Neural progenitor cell (in vitro differentiated cells): Measurements from ENCODE around the gene ADGRV1.
"Not testable (repeated sequence)": the region's sequence is repeated elsewhere in the genome, so short reads cannot be mapped to it uniquely, and the experiment has no call there.

Experiments
- CTCF ChIP-seq: fragments of 200-600 bp; sonication (generic); IDR thresholded peaks from 2 replicates; pipeline ENCODE4 v1.5.1; 2017; ENCODE audit warnings: antibody characterized with exemption, mild to moderate bottlenecking
- EZH2 ChIP-seq: fragments of 200-600 bp; sonication (generic); IDR thresholded peaks from 2 replicates; pipeline ENCODE4 v1.6.1; 2017; ENCODE audit warnings: antibody characterized with exemption, mild to moderate bottlenecking, moderate library complexity
- EZH2phosphoT487 ChIP-seq: fragments of 200-600 bp; sonication (generic); IDR thresholded peaks from 2 replicates; pipeline ENCODE4 v1.6.1; 2017; ENCODE audit warnings: antibody characterized with exemption

- TF ChIP-seq CTCF, EZH2phosphoT487, EZH2: not testable (repeated sequence)
Measured at GRCh38 chr5:90595766-90596165, 37.2 kb downstream of the ADGRV1 start.
